ENCODE measurements around the gene KLHL1.

DNA sequence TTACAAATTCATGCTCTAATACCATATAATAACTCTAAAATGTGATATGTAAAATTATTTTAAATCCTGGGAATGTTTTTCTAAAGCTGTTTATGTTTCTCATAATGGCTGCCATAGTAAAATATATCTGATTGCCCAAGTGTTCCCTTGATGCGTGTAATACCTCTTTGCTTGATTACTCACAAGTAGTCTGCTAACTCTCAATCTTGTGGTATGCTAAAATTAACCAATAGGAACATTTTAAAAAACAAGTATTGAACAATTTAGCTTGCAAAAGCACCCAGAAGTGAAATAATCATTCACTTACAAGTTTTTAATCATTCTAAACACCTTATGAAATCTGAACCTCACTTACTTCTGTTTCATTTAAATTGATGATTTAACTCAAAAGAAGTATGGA is 386.6 kb downstream of the KLHL1 start:
- TF ChIP-seq, protein P1, sequence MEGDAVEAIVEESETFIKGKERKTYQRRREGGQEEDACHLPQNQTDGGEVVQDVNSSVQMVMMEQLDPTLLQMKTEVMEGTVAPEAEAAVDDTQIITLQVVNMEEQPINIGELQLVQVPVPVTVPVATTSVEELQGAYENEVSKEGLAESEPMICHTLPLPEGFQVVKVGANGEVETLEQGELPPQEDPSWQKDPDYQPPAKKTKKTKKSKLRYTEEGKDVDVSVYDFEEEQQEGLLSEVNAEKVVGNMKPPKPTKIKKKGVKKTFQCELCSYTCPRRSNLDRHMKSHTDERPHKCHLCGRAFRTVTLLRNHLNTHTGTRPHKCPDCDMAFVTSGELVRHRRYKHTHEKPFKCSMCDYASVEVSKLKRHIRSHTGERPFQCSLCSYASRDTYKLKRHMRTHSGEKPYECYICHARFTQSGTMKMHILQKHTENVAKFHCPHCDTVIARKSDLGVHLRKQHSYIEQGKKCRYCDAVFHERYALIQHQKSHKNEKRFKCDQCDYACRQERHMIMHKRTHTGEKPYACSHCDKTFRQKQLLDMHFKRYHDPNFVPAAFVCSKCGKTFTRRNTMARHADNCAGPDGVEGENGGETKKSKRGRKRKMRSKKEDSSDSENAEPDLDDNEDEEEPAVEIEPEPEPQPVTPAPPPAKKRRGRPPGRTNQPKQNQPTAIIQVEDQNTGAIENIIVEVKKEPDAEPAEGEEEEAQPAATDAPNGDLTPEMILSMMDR (IDR thresholded peaks at IDR 0.05) = no peak
- no peak for TF ChIP-seq POLR2A (IDR thresholded peaks at IDR 0.05)

Measured in lower leg skin (tissue), 3 donors.